Neural cell (in vitro differentiated cells): ENCODE measurements around the gene TRIM44.

Experiments used
- EP300 ChIP-seq: fragments of 450-650 bp; conservative IDR thresholded peaks from 2 replicates; pipeline ENCODE4 v1.6.1; 2014; ENCODE audit warnings: antibody characterized with exemption, mild to moderate bottlenecking, moderate library complexity; ENCODE audit not compliant: poor library complexity, severe bottlenecking
- EZH2 ChIP-seq: fragments of 200-600, 300-800 bp; shearing (Covaris generic), sonication (generic); IDR thresholded peaks from 2 replicates; pipeline ENCODE4 v1.6.1; 2014; ENCODE audit warnings: antibody characterized with exemption, low read length, borderline replicate concordance, mild to moderate bottlenecking; ENCODE audit not compliant: insufficient read depth, poor library complexity, severe bottlenecking
- MXI1 ChIP-seq: fragments of 450-650 bp; conservative IDR thresholded peaks from 2 replicates; pipeline ENCODE4 v1.6.1; 2014; ENCODE audit warnings: antibody characterized with exemption, mild to moderate bottlenecking; ENCODE audit not compliant: poor library complexity, severe bottlenecking
- POLR2AphosphoS5 ChIP-seq: IDR thresholded peaks from 2 replicates; pipeline ENCODE4 v1.6.1; 2012
- RAD21 ChIP-seq: fragments of 450-650 bp; conservative IDR thresholded peaks from 2 replicates; pipeline ENCODE4 v1.6.1; 2014; ENCODE audit warnings: antibody characterized with exemption, mild to moderate bottlenecking, moderate library complexity
- TF ChIP-seq, protein P1 (sequence below): fragments of 450-650 bp; IDR thresholded peaks from 2 replicates; pipeline ENCODE4 v1.5.1; 2014; ENCODE audit warnings: antibody characterized with exemption, mild to moderate bottlenecking, moderate library complexity; ENCODE audit not compliant: poor library complexity, severe bottlenecking

DNA sequence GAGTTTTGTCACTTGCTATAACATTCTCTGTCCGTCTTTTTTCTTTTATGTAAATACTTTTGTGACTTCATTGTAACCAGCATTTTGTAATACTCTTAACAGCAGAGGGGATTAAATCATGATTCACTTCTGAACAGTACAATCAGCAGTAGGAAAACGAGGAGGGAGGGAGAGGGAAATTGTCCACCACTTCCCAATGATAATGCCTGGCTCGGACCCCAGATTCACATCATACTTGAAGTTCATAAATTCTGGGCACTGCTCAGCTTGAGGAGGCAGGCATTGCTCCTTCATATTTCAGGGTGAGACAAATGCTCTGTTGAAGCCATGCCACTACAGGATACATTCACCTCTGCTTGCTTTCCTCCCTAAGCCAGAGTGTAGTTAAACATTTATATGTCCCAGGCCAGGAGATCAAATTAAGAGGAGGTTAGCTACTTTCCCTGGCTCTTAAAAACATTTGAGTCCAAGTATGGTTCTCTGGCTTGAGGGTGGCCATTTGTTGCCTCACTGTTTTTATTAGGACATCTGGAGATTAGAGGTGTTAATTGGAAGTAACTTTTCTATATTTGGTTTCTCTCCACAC is 152.2 kb downstream of the TRIM44 start:
- TF ChIP-seq, protein P1, sequence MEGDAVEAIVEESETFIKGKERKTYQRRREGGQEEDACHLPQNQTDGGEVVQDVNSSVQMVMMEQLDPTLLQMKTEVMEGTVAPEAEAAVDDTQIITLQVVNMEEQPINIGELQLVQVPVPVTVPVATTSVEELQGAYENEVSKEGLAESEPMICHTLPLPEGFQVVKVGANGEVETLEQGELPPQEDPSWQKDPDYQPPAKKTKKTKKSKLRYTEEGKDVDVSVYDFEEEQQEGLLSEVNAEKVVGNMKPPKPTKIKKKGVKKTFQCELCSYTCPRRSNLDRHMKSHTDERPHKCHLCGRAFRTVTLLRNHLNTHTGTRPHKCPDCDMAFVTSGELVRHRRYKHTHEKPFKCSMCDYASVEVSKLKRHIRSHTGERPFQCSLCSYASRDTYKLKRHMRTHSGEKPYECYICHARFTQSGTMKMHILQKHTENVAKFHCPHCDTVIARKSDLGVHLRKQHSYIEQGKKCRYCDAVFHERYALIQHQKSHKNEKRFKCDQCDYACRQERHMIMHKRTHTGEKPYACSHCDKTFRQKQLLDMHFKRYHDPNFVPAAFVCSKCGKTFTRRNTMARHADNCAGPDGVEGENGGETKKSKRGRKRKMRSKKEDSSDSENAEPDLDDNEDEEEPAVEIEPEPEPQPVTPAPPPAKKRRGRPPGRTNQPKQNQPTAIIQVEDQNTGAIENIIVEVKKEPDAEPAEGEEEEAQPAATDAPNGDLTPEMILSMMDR = no peak
- TF ChIP-seq EZH2 = no peak
- TF ChIP-seq POLR2AphosphoS5 = no peak
- TF ChIP-seq RAD21 = no peak
- TF ChIP-seq MXI1 = no peak
- TF ChIP-seq EP300 = no peak
